NCI-H2196 (cell line): ENCODE results near the gene HSPA1A.
"Not testable (repeated sequence)": the region's sequence is repeated elsewhere in the genome, so short reads cannot be mapped to it uniquely, and the experiment has no call there.

Source experiments
- DNase-seq: peaks from one replicate; lab custom pipeline; 2025; ENCODE audit not compliant: unreplicated experiment; lab: John Stamatoyannopoulos, UW

HSPA1A gene

DNA sequence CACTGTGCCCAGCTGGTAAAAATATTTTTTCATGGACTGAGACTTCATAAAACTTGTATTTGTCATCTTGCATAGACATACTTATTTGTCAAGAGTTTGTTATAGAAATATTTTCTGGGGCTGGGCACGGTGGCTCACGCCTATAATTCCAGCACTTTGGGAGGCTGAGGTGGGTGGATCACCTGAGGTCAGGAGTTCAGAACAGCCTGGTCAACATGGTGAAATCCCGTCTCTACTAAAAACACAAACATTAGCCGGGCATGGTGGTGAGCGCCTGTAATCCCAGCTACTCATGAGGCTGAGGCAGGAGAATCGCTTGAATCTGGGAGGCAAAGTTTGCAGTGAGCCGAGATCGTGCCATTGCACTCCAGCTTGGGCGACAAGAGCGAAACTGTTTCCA lies 6.7 kb upstream of the HSPA1A start:
- DNase-seq = not testable (repeated sequence)

DNA sequence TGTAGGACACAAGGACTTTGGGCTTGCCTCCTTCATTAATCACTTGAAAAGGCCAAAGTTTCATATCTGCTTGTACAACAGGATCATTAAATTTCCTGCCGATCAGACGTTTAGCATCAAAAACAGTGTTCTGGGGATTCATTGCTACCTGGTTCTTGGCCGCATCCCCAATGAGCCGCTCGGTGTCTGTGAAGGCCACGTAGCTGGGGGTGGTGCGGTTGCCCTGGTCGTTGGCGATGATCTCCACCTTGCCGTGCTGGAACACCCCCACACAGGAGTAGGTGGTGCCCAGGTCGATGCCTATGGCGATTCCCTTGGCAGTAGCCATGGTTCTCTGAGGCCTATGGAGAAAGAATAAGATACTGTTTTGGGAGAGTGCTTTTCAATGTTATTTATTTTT lies 3.7 kb upstream of the HSPA1A start:
- no peak for DNase-seq

DNA sequence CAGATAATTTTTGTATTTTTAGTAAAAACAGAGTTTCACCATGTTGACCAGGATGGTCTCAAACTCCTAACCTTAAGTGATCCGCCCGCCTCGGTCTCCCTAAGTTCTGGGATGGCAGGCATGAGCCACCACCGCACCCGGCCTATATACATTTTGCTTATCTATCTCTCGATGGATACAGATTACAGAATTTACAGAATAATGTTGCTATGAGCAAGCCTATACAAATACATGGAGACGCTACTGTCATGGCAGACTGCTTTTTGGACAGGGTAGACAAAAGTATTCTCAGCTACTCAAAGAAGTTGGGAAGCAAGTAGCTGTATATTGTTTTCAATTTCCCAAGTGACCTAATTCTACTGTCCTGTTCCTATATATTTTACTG lies 1.9 kb upstream of the HSPA1A start:
- DNase-seq = no peak

DNA sequence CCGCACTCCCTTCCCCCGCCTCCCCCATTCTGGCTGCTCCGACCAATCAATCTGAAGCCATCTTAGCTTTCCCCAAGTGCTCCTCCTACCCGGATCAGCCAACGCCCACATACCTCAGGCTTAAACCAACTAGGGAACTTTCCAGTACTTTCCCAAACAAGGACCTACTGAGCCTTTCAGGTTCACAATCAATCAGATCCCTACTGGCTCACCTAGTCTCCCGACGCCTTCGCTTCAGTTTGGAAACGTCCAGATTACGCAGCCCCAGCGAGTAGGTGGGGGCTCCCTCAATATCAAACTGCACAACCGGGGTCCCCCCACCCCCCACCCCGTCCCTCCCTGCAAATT lies 692 bp upstream of the HSPA1A start:
- DNase-seq = peak; percentile 93

DNA sequence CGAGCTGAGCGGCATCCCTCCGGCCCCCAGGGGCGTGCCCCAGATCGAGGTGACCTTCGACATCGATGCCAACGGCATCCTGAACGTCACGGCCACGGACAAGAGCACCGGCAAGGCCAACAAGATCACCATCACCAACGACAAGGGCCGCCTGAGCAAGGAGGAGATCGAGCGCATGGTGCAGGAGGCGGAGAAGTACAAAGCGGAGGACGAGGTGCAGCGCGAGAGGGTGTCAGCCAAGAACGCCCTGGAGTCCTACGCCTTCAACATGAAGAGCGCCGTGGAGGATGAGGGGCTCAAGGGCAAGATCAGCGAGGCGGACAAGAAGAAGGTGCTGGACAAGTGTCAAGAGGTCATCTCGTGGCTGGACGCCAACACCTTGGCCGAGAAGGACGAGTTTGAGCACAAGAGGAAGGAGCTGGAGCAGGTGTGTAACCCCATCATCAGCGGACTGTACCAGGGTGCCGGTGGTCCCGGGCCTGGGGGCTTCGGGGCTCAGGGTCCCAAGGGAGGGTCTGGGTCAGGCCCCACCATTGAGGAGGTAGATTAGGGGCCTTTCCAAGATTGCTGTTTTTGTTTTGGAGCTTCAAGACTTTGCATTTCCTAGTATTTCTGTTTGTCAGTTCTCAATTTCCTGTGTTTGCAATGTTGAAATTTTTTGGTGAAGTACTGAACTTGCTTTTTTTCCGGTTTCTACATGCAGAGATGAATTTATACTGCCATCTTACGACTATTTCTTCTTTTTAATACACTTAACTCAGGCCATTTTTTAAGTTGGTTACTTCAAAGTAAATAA lies 2.0 kb downstream of the HSPA1A start:
- DNase-seq = not testable (repeated sequence)

DNA sequence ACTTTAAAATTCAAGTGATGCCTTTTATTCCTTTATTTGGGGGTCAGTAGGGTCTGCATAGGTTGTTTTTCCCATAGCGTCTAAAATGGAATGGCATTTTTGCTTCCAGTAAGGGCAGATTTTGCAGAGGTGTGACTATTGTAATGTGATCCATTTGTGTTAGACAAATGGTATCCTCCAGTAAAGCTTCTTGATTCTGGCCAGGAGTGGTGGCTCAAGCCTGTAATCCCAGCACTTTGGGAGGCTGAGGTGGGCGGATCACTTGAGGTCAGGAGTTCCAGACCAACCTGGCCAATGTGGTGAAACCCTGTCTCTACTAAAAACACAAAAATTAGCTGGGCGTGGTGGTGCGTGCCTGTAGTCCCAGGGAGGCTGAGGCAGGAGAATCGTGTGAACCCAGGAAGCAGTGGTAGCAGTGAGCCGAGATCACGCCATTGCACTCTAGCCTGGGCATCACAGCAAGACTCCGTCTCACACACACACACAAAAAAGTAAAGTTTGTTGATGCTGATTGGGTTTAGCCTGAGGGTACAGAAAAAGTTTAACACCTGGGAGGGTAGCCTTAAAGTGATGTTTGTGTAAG lies 2.7 kb downstream of the HSPA1A start:
- DNase-seq = not testable (repeated sequence)

DNA sequence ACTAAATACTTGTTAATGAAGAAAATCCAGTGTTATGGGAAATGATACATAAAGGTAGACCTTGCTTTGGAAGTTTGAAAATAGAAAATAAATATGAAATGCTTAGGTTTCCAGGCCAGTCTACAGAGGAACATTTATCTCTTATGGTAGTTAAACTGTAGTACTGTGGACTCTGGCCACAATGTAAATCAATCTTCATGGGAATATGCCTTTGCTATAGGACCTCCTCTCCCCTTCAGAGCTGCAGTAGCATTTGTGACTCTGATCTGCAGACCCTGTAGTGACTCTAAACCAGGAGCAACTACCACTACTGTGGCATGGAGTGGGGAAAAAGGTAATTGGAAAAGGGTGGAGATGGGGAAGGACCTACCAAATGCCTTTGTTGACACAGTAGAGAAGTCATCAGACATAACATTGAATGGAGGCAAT lies 4.5 kb downstream of the HSPA1A start:
- DNase-seq = no peak

DNA sequence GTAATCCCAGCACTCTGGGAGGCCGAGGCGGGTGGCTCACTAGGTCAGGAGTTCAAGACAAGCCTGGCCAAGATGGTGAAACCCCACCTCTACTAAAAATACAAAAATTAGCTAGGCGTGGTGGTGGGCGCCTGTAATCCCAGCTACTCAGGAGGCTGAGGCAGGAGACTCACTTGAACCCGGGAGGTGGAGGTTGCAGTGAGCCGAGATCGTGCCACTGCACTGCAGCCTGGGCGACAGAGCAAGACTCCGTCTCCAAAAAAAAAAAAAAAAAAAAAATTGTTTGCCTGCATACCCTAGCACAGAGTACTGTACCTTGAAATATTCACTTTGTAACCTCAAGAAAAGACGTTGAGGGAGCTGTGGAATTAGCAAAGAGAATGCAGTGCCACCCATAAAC lies 5.1 kb downstream of the HSPA1A start:
- not testable (repeated sequence) for DNase-seq

DNA sequence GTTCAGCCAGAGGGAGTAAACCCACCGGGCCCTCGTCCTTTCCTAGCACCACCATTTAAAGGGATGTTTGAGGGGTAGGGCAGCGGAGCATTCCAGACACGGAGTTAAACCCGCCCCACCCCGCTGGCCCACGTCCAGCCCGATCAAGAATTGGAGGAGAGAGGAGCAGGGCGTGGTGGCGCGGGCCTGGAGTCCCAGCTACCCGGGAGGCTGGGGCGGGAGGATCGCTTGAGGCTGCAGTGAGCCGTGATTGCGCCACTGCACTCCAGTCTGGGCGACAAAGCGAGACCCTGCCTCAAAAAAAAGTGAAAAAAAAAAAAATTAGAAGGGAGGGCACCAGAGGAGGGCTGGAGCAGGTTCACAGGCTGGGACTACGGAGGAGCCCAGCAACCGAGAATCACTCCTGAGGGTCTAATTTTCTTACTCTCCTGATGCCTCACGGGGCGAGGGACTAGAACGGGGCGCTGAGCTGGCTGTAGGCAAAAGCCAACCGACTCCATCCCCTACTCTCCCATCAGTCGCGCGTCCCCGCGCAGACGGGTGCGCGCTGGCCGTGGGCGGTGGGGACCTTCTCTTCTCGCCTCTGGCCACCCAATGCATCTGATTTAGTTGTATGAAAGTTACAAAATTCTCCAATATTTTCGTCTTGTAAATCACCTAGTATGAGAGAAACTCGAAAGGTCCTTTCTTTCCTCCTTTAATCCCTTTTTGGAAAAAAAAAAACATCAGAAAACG lies 6.1 kb downstream of the HSPA1A start:
- DNase-seq = peak; percentile 66

DNA sequence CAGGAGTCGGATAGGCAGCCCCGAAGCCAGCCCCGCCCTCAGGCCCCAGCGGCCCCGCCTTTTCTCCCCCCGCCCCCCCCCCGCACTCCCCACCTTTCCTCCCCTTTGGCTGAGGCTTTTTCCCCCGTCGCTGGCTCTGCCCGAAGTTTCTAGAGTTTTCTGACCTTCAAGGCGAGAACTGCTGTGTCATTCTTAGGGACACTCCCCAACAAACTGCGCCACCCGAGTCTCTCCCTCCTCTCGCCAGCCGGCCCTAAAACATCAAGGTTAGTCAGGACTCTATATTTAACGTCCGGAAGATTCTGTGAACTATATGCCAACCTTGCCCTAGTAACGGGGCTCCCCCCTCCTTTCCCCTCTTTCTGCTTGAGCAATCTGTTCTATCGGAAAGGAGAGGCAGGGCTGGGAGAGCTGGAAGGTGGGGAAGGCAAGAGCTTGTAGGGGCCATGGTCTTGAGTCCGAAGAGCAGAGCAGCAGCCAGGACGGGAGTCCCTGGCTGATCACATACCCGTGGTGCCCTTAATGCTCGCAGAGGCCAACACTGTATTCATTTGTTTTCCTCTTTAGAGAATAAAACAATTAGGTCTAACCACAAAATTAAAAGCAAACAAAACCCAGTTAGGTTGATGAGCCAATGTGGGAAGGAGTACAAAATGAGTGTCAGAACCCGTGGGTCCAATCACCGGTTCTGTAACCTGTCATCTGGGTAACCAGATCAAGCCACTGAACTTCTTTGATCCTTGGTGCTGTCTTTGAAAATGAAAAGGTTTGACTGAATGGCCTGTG lies 6.9 kb downstream of the HSPA1A start:
- DNase-seq = peak; percentile 66

DNA sequence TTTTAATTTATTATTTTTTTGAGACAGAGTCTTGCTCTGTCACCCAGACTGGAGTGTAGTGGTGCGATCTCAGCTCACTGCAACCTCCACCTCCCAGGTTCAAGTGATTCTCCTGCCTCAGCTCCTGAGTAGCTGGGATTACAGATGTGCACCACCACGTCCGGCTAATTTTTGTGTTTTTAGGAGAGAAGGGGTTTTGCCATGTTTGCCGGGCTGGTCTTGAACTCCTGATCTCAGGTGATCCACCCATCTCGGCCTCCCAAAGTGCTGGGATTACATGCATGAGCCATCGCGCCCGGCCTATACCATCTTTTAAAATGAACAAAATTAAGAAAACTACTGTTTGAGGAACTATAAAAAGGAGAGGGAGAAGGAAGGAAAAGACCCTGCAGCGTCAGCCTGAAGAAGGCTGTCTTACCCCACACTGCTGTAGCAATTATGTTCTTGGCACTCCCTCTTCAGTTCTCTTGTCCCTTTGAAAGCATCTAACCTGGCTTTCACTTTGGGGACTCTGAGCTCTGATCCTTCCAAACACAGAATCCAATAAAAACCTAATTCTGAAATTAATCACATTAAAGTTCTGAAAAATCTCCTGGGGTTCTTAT lies 8.4 kb downstream of the HSPA1A start:
- not testable (repeated sequence) for DNase-seq

DNA sequence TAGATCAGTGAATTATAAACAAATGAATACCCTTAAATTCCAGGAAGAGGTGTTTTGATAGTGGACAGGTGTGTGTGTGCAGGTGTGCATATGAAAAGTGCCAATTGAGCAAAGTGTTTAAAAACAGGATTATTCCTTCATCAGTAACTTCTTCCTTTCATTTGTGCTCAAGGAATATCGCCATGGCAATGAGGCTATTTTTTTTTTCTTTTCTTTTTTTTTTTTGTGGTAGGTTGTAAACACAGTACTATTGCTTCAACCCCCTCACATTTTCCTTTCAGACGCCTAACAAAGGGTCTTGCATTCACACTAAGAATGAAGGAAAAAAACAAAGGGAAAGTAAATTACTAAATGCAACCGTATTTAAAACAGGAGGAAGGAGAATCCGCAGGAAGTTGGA lies 10.2 kb downstream of the HSPA1A start:
- DNase-seq = no peak

DNA sequence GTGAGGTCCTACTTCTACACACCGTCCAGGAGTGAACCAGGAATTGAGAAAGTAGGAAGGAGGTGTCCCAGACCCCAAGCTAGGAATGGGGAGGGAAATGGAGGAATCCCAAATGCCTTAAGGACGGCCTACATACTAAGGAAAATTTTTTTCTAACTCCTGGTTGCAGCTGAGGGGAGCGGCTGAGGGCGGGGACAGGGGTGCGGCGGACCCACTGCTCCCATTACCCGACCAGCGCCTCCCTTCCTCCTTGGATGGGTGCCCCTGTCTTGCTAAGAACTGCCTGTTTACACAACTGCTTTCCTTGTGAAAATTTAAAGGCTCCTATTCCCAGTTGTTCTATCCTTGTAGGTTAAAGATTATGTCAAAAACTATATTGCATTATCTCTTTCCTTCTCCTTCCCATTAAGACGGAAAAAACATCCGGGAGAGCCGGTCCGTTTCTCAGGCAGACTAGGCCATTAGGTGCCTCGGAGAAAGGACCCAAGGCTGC lies 11.5 kb downstream of the HSPA1A start:
- peak; percentile 56 for DNase-seq

DNA sequence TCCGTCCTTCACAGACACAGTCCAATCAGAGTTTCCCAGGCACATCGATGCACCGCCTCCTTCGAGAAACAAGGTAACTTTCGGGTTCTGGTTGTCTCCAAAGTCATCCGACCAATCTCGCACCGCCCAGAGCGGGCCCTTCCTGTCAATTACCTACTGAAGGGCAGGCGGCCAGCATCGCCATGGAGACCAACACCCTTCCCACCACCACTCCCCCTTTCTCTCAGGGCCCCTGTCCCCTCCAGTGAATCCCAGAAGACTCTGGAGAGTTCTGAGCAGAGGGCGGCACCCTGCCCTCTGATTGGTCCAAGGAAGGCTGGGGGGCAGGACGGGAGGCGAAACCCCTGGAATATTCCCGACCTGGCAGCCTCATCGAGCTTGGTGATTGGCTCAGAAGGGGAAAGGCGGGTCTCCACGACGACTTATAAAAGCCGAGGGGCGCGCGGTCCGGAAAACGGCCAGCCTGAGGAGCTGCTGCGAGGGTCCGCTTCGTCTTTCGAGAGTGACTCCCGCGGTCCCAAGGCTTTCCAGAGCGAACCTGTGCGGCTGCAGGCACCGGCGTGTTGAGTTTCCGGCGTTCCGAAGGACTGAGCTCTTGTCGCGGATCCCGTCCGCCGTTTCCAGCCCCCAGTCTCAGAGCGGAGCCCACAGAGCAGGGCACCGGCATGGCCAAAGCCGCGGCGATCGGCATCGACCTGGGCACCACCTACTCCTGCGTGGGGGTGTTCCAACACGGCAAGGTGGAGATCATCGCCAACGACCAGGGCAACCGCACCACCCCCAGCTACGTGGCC lies 12.1 kb downstream of the HSPA1A start, which contains the start of gene HSPA1B:
Gene HSPA1B, plus strand, starts transcription at position 453 of the 794 bp plus-strand sequence. Its CDS starts 213 bp downstream, at position 666.
- DNase-seq = peak; percentile 98

DNA sequence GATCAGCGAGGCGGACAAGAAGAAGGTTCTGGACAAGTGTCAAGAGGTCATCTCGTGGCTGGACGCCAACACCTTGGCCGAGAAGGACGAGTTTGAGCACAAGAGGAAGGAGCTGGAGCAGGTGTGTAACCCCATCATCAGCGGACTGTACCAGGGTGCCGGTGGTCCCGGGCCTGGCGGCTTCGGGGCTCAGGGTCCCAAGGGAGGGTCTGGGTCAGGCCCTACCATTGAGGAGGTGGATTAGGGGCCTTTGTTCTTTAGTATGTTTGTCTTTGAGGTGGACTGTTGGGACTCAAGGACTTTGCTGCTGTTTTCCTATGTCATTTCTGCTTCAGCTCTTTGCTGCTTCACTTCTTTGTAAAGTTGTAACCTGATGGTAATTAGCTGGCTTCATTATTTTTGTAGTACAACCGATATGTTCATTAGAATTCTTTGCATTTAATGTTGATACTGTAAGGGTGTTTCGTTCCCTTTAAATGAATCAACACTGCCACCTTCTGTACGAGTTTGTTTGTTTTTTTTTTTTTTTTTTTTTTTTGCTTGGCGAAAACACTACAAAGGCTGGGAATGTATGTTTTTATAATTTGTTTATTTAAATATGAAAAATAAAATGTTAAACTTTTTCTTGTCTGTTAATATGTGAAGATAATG lies 14.4 kb downstream of the HSPA1A start:
- DNase-seq = peak; percentile 44

DNA sequence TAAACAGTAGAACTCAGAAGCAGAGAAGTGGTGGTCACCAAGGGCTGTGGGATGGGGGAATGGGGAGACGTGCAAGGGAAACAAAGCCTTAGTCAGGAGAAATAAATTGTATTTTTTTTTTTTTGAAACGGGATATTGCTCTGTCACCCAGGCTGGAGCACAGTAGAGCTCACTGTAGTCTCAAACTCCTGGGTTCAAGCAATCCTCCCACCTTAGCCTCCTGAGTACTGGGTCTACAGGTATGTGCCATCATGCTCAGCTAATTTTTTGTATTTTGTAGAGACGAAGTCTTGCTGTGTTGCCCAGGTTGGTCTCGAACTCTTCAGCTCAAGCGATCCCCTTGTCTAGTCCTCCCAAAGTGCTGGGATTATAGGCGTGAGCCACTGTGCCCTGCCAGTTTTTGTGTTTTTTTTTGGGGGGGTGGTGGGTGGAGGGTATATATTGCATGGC lies 15.6 kb downstream of the HSPA1A start:
- DNase-seq = no peak

DNA sequence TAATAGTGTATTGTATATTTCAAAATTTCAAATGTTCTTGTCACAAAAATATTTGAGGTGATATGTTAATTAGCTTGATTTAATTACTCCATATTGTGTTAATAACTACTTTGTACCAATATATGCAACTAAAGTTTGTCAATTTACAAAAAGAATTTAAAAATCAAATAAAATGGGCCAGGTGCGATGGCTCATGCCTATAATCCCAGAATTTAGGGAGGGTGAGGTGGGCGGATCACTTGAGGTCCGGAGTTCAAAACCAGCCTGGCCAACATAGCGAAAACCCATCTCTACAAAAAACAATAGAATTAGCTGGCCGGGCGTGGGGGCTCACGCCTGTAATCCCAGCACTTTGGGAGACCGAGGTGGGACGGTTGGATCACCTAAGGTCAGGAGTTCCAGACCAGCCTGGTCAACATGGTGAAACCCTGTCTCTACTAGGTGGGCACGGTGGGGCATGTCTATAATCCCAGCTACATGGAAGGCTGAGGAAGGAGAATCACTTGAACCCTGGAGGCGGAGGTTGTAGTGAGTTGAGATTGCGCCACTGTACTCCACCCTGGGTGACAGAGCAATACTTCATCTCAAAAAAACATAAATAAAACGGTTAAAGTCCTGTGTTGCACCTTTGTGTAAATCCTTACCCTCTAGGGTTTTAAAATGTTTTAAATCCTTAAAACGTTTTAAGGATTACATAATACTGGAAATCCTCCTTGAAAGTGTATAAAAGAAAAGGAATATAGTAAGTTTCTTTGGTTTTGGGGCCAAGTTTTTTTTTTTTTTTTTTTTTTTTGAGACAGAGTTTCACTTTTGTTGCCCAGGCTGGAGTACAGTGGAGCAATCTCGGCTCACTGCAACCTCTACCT lies 16.2 kb downstream of the HSPA1A start:
- no peak for DNase-seq
